HAP-1 (cell line): ENCODE measurements around the gene DBET.
"Not testable (repeated sequence)": the region's sequence is repeated elsewhere in the genome, so short reads cannot be mapped to it uniquely, and the experiment has no call there.

Source experiments
- DNase-seq, 2 experiments: peaks; one replicate each; pipeline ENCODE4 v3.0.0-alpha.2; 2016 to 2020; ENCODE audit warnings: low spot score in 2 of 2
- H3K27me3 ChIP-seq: fragments of 250-450 bp; sonication (Bioruptor Pico); 2 replicates; pipeline ENCODE4 v1.5.1; 2020; ENCODE audit warnings: low read depth, mild to moderate bottlenecking, moderate library complexity
- H3K36me3 ChIP-seq: fragments of 250-450 bp; sonication (Bioruptor Pico); replicated peaks from 2 replicates; pipeline ENCODE4 v1.5.1; 2020; ENCODE audit warnings: mild to moderate bottlenecking
- H3K4me1 ChIP-seq: fragments of 250-450 bp; sonication (Bioruptor Pico); 2 replicates; pipeline ENCODE4 v1.5.1; 2020; ENCODE audit warnings: mild to moderate bottlenecking
- H3K4me3 ChIP-seq: fragments of 250-450 bp; sonication (Bioruptor Pico); 2 replicates; pipeline ENCODE4 v1.5.1; 2020; ENCODE audit warnings: mild to moderate bottlenecking, moderate library complexity
- H3K9me3 ChIP-seq: fragments of 250-450 bp; sonication (Bioruptor Pico); 2 replicates; pipeline ENCODE4 v1.5.1; 2020; ENCODE audit warnings: mild to moderate bottlenecking, moderate library complexity
- in situ Hi-C: fragments of 300-500 bp; cut with MboI; formaldehyde crosslinking; loops from 3 replicates; pipeline ENCODE4 v1.14.3; 2020; ENCODE audit warnings: low sequenced_read_pairs, inconsistent platforms, mixed read lengths

DBET gene

DNA sequence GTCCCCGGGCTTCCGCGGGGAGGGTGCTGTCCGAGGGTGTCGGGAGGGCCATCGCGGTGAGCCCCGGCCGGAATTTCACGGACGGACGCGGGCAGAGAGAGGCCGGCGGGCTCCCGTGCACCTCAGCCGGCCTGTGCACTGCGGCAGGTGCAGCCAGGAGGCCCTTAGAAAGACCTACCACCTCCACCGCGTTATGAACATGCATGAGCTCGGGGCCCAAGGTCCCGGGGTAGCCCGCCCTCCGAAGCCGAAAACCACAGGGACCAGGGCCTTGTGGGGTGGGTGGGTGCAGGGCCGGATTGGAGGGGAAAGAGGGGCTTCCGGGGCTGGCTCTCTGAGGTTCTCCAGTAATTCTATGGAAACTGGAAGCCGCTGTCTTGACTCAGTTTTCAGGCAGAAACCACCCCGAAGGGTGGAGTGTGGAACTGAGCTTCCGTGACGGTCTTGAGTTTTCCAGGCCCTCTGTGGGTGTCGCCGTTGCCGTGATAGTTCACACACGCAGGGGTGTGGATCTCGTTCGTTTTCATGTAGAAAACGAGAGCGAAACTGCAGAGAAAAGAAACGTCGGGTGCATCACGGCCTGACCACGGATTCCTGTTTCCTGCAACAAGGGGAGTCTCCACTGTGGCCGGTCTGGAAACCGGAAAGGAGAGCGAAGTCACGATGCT, 41.6 kb upstream of the DBET start:
- H3K4me3 ChIP-seq, H3K27me3 ChIP-seq, in situ Hi-C loops, H3K9me3 ChIP-seq, H3K36me3 ChIP-seq, H3K4me1 ChIP-seq, DNase-seq: not testable (repeated sequence)

DNA sequence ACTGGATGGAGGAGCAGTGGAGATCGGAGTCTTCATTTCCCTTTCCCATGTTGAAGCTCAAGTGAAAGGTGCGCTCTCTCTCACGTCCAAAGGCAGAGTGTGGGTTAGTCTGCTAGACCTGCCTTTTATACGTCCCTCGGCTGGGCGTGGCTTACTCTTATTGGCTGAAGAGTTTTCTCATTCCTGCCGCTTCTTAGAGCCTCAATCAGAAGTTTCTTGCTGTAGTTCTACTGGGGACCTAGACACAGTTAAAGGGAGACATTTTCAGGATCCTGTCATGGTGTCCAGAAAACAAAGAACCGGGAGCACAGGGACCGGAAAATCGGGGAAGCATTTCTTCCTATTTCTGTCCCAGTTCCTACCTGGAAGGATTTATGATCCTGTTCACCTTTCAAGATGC, 37.1 kb upstream of the DBET start, which contains the start of gene FRG2:
FRG2 (minus strand) TSS at position 101 of the 400 bp plus-strand sequence; CDS start at position 49, 52 bp downstream.
- H3K4me3 ChIP-seq, H3K27me3 ChIP-seq, DNase-seq, H3K4me1 ChIP-seq, H3K9me3 ChIP-seq, in situ Hi-C loops, H3K36me3 ChIP-seq: not testable (repeated sequence)

DNA sequence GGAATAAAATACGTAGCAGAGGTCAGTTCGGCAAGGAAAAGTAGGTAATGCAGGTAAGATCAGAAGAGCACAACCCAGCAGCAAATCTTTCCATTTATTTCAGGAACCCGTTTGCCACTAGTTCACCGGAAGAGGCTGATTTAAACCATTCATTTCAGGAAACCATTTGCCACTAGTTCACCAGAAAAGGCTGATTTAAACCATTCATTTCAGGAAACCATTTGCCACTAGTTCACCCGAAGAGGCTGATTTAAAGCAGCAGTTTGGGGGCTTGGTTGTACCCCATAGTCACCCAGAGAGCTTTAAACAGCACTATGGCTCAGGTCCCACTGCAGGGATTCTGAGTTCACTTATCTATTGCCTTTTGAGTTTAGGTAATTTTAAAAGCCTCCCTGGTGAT, 33.0 kb upstream of the DBET start:
- H3K27me3 ChIP-seq, DNase-seq, in situ Hi-C loops, H3K9me3 ChIP-seq, H3K4me3 ChIP-seq, H3K36me3 ChIP-seq, H3K4me1 ChIP-seq: not testable (repeated sequence)

DNA sequence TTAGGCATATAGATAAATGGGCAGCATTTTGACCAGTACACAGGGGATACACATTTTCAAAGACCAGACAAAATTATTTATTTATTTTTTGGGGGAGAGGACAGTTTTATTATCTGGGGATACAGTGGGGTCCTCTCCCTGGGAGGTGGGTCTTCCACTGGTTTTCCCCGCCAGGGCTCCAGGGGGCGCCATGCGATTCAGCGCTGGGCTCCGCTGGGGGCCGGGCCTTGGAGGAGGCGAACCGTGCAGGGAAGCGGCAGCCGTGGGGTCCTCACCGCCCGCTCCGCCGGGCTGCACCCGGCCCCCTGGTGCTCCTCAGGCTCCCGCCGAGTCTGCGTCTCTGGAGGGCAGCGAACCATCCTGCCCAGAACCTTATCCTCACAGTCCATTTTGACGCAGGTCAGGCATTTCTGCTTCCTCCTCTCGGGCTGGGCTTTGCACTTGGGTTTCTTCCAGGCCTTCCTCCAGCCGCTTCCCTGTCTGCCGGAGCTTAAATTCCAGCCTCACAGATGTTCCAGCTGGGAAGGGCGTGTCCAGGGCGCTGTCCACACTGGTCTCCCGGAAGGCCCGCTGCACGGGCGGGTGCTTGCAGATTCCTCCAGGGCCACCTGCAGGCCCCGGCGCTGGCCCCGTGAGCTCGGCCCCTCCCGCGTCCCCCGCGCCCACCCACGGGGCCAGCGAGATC, 26.5 kb upstream of the DBET start:
- H3K4me1 ChIP-seq, DNase-seq, H3K9me3 ChIP-seq, H3K4me3 ChIP-seq, H3K27me3 ChIP-seq, in situ Hi-C loops, H3K36me3 ChIP-seq: not testable (repeated sequence)

DNA sequence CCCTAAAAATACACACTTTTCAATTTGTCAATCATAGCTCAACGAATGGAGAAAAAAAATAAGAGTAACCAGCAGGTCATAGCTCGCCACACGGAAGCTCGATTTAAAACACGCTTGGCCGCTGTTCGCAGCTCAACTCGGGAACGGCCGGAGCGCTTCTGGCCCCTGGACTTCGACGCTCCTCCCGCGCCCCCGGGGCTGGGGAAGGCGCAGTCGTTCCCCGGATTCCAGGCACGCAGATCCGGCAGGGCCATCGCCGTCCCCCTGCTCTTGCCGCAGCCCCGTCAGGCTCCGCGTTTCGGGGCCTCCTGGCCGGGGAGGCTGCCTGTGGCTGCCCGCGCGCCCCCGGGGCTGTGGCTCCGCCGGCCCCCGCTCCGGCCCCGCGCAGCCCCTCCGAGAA, 23.4 kb upstream of the DBET start:
- in situ Hi-C loops, H3K36me3 ChIP-seq, H3K4me3 ChIP-seq, H3K27me3 ChIP-seq, DNase-seq, H3K4me1 ChIP-seq, H3K9me3 ChIP-seq: not testable (repeated sequence)

DNA sequence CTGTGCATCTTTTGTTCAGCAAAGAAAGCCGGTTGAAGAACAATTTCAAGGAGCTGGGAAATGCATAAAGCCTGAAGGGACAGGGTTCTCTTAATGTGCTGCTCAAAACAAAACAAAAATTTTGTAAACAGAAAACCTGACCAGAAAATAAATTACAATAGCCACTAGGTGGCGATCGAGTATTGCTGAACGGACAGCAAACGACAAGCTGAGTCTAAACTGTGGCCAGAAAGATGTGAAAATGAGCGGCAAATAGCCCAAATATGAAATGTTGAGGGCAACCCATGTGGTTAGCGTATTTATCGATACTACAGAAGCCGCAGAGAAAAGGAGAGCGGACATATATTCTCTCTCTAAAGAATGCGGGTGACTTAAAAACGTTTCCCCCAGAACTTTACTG, 16.7 kb upstream of the DBET start:
- H3K4me1 ChIP-seq, H3K4me3 ChIP-seq, in situ Hi-C loops, H3K27me3 ChIP-seq, H3K9me3 ChIP-seq, H3K36me3 ChIP-seq, DNase-seq: not testable (repeated sequence)

DNA sequence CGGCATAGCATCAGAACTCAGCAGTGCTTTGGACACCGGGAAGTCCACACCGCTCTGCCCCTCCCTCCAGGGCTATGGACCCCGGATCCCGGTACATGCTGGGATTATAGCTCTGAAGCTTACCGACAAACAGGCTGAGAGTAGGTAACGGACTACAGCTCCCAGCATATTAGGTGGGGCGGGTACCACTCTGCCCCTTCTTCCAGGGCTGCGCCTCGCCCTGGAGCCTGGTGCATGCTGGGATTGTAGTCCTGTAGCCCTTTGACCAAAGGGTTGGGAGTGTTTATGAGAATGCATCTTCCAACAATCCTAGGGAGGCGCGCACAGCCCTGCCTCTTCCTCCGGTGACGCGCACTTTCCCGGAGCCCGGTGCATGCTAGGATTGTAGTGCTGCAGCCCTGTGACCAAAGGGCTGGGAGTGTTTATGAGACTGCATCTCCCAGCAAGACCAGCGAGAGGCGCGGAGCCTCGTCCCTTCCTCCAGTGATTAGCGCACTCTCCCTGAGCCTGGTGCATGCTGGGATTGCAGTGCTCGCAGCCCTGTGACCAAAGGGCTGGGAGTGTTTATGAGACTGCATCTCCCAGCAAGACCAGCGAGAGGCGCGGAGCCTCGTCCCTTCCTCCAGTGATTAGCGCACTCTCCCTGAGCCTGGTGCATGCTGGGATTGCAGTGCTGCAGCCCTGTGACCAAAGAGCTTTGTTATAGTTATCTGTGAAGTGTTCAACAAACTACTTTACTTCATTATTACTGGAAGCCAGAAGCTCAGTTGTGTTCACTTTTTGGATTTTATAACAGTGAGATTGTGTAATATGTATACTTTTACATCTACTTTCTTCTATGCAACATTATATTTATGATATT, 14.7 kb upstream of the DBET start:
- H3K4me1 ChIP-seq, DNase-seq, in situ Hi-C loops, H3K9me3 ChIP-seq, H3K4me3 ChIP-seq, H3K36me3 ChIP-seq, H3K27me3 ChIP-seq: not testable (repeated sequence)

DNA sequence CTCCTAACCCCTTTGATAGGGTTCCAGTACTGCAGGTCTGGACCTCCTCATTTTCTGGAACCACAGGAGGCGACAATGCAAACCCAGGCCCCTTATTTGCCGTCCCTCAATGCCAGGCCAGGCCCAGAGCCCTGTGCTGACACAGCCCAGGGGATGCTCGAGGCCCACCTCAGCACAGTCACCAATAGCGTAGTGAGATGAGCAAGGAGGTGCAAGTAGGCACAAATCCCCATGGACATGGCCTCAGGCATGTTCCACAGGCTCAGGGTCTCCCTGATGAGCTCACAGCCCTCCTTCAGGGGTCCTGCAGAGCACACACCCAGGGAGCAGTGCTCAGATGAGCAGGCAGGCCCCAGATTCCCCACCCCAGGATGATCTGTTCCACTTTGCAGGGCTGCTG, 5.3 kb upstream of the DBET start:
- H3K27me3 ChIP-seq, H3K36me3 ChIP-seq, H3K4me3 ChIP-seq, H3K9me3 ChIP-seq, H3K4me1 ChIP-seq, DNase-seq, in situ Hi-C loops: not testable (repeated sequence)

DNA sequence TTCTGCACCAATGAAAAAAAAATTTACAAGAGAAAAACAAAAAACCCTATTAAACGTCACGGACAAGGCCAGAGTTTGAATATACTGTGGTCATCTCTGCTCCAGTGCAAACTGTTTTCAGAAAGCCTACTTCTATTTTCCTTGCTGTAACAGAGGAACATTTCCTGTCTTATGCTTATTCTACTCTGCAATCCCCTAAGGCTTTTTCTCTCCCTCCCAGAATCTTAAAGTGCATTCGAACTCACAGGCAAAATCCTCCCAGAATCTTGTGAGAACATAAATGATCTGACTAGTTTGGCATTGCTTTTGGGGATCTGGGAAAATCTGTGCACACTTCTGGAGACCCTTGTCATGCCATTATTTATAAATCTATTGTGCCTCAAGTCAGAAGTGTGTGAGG, 503 bp downstream of the DBET start:
- H3K4me3 ChIP-seq, H3K36me3 ChIP-seq, H3K27me3 ChIP-seq, H3K4me1 ChIP-seq, in situ Hi-C loops, H3K9me3 ChIP-seq, DNase-seq: not testable (repeated sequence)

DNA sequence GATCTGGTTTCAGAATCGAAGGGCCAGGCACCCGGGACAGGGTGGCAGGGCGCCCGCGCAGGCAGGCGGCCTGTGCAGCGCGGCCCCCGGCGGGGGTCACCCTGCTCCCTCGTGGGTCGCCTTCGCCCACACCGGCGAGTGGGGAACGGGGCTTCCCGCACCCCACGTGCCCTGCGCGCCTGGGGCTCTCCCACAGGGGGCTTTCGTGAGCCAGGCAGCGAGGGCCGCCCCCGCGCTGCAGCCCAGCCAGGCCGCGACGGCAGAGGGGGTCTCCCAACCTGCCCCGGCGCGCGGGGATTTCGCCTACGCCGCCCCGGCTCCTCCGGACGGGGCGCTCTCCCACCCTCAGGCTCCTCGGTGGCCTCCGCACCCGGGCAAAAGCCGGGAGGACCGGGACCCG, 4.0 kb downstream of the DBET start:
- DNase-seq, in situ Hi-C loops, H3K4me1 ChIP-seq, H3K4me3 ChIP-seq, H3K9me3 ChIP-seq, H3K36me3 ChIP-seq, H3K27me3 ChIP-seq: not testable (repeated sequence)

DNA sequence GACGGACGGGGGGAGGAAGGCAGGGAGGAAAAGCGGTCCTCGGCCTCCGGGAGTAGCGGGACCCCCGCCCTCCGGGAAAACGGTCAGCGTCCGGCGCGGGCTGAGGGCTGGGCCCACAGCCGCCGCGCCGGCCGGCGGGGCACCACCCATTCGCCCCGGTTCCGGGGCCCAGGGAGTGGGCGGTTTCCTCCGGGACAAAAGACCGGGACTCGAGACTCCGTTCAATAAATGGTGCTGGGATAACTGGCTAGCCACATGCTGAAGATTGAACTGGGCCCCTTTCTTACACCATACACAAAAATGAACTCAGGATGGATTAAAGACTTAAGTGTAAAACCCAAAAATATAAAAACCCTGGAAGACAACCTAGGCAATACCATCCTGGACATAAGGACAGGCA, 28.8 kb downstream of the DBET start:
- H3K4me1 ChIP-seq, in situ Hi-C loops, DNase-seq, H3K27me3 ChIP-seq, H3K9me3 ChIP-seq, H3K4me3 ChIP-seq, H3K36me3 ChIP-seq: not testable (repeated sequence)

DNA sequence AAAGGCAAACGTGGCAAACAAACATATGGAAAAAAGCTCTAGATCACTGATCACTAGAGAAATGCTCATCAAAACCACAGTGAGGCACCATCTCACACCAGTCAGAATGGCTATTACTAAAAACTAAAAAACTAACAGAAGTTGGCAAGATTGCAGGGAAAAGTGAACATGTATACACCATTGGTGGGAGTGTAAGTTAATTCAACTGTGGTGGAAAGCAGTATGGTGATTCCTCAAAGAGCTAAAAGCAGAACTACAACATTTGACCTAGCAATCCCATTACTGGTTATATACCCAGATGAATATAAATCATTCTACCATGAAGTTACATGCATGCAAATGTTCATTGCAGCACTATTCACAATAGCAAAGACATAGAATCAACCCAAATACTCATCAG, 29.7 kb downstream of the DBET start:
- in situ Hi-C loops, result not testable (repeated sequence)

DNA sequence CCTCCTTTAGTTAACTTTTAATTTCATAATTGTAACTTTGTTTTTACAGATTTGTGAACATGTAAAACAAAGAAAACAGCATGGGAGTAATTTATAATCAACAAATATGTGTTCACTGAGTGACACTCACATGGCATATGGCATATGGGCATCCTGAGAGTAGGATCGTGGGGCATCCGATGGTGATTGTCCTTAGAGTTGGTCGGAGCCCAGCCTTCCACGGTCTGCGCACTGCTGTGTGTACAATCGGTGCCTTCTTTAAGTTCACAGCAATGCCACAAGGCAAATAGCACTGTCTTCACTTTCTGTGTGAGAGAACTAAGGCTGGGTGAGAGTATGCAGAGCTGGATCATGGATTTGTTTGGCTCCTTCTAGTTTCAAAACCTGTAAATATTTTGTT, 31.0 kb downstream of the DBET start:
- H3K9me3 ChIP-seq, H3K36me3 ChIP-seq, H3K4me3 ChIP-seq, H3K4me1 ChIP-seq, in situ Hi-C loops, H3K27me3 ChIP-seq, DNase-seq: not testable (repeated sequence)

More for the DNA sequence above, 29.7 kb downstream of the DBET start:
- DNase-seq, H3K4me3 ChIP-seq, H3K9me3 ChIP-seq, H3K4me1 ChIP-seq, H3K36me3 ChIP-seq, H3K27me3 ChIP-seq: not testable (repeated sequence)

DNA sequence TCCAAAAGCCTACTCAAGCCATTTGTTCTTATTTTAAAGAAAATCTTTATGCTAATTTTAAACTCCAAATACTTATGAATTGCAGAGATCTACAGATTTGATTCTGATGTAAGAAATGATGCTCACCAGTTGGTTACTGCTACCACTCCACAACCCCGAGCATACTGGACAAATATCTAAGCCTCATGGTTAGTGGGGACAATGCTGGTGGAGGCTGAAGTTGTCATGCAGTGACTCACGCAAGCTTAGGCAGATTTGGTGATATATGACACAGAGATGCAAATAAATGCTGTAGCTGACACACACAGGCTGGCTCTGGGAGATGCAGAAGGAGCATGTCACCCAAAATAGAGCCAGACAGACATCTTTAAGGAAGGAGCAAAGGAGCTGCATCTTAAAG, 35.3 kb downstream of the DBET start:
- H3K9me3 ChIP-seq, in situ Hi-C loops, H3K27me3 ChIP-seq, H3K36me3 ChIP-seq, DNase-seq, H3K4me3 ChIP-seq, H3K4me1 ChIP-seq: not testable (repeated sequence)
